D721Med (cell line): ENCODE results near the gene GPR83.

Experiments used
- DNase-seq: peaks from one replicate; pipeline ENCODE4 v3.0.0; 2011; ENCODE audit warnings: low spot score; ENCODE audit not compliant: insufficient read length
- FAIRE-seq: peaks from 2 replicates; lab custom pipeline; 2011; peaks lifted over from hg19 to GRCh38; lab: Jason Lieb, UNC
- TF ChIP-seq, protein P1 (sequence below): IDR thresholded peaks from 2 replicates; pipeline ENCODE4 v1.5.1; 2012; ENCODE audit warnings: mild to moderate bottlenecking, control low read depth; ENCODE audit not compliant: insufficient read depth; ENCODE audit errors: missing control alignments

GPR83 gene

GRCh38 chr11:94424662-94425061 is 23.4 kb upstream of the GPR83 start:
- DNase-seq (no peak), FAIRE-seq (no peak)
- TF ChIP-seq, protein P1, sequence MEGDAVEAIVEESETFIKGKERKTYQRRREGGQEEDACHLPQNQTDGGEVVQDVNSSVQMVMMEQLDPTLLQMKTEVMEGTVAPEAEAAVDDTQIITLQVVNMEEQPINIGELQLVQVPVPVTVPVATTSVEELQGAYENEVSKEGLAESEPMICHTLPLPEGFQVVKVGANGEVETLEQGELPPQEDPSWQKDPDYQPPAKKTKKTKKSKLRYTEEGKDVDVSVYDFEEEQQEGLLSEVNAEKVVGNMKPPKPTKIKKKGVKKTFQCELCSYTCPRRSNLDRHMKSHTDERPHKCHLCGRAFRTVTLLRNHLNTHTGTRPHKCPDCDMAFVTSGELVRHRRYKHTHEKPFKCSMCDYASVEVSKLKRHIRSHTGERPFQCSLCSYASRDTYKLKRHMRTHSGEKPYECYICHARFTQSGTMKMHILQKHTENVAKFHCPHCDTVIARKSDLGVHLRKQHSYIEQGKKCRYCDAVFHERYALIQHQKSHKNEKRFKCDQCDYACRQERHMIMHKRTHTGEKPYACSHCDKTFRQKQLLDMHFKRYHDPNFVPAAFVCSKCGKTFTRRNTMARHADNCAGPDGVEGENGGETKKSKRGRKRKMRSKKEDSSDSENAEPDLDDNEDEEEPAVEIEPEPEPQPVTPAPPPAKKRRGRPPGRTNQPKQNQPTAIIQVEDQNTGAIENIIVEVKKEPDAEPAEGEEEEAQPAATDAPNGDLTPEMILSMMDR = no peak

GRCh38 chr11:94424011-94424410 is 22.8 kb upstream of the GPR83 start:
- no peak for FAIRE-seq

GRCh38 chr11:94423507-94423906 is 22.3 kb upstream of the GPR83 start:
- FAIRE-seq (no peak), DNase-seq (no peak)
- TF ChIP-seq, protein P1 = no peak

More at GRCh38 chr11:94424011-94424410, 22.8 kb upstream of the GPR83 start:
- TF ChIP-seq, protein P1 = no peak
- DNase-seq = no peak

DNA sequence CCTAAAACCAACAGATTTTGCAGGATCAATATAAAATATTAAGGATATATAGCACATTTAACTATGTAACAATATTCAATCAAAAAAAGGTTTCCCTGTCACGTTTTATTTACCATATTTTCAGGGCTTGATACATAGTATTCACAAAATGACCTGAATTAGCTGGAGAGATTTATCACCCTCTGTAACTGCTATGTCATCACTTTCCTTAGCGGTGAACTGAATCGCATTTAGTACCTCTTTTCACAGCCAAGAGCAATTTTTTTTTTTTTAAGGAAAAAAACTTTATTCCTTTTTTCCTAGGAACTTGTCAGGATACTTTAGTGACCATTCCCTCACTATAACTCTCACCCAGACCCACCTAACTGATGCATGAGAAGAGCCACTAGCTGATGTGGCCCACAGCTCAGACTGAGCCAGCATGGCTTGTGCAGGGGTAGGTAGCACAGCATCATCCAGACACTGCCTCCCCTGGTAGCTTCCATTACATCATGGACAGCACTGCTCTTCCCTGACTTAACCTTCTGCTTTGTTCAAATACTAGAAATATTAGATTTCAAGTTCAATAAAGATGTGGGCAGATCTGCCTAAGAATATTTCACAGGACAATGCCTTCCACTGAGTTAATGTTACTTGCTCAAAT is 17.0 kb upstream of the GPR83 start:
- DNase-seq (no peak), FAIRE-seq (no peak)
- TF ChIP-seq, protein P1 = no peak

DNA sequence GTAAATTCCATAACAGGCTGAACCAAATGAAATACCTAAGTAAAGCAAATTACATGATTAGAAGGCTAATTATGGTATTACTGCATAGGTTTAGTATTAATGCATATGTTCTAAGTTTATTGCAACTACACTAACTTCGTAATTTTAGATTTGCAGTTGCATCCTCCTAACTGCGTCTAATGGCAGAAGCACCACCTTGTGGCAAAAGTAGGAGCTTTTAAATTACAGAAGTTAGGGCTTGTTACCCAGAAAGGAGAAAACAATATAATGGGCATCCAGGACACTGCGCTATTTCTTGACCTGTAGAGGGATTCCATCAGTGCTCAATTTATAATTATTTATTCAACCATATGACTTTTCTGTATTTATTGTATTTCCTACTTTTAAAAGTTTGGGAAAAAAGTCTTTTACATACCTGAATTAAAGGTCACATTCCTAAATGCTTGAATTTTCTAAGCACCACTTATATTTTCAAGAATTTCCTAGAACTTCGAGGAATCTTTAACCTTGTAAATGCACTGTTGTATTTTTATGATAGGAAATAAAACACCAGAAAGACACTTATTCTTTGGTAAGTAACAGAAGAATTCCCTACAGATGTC is 16.3 kb upstream of the GPR83 start:
- FAIRE-seq = no peak
- TF ChIP-seq, protein P1 = peak; percentile 55
- DNase-seq = no peak

DNA sequence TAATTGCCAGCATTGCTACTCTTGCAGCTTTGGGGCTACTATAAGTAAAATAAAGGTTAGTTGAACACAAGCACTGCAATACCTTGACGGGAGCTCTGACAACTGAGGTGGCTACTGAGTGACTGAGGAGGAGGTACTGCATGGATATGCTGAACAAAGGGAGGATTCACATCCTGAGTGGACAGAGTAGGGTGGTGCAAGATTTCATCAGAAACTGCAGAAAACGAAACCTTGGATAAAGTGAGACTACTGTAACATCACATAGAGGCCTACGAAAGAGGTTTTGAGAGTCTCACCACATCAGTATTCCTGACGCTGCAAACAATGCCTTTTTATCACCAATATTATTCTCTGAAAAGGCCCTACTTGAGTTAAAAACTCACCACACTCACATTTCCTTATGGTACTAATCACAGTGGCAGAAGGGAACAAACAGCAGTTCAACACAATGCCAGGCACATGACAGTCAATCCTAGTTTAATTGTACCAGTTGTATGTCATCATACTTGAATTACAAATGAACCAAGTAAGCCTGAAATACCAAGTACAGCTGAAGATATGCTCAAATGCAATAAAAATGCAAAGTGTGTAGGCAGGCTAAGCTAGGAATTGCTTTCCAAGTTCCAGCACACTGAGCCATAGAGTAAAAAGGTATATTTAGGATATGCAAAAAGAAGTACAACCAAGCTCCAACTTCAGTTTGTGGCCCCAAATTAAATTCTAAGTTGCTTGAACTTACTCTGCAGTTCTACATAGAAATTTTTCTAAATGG is 4.0 kb upstream of the GPR83 start:
- FAIRE-seq (no peak), DNase-seq (no peak)
- TF ChIP-seq, protein P1 = no peak
